ENCODE results near the gene TP53I11. TPM values are rescaled to one million over a fixed set of nuclear protein-coding genes. Genes with fewer than 3 reads are reported as not detected.

Gene TP53I11
- total and polyA plus RNA-seq, 2 experiments from 2014 or later: 23.5 to 43.9 TPM

GRCh38 chr11:44934735-44935250 is 15.9 kb downstream of the TP53I11 start:
- H3K4me3 ChIP-seq: no peak overlapping the region
- DNase-seq (ENCODE audit: low spot score) (no peak), ATAC-seq (no peak)
- H3K27me3 ChIP-seq (ENCODE audit: insufficient read depth): no peaks in the 10 kb centered on the region
- H3K9me2 ChIP-seq (ENCODE audit: insufficient read depth): no peaks in the 10 kb centered on the region
- H2AFZ ChIP-seq: no peak overlapping the region
- no peaks in the 10 kb centered on the region for H3K36me3 ChIP-seq (ENCODE audit: insufficient read depth)
- H3K27ac Mint-ChIP-seq: no peak overlapping the region
- no peaks in the 10 kb centered on the region for H3K79me2 ChIP-seq (replicated peaks; ENCODE audit: insufficient read depth)
- H3K9me3 Mint-ChIP-seq: no peaks in the 10 kb centered on the region
- H4K20me1 ChIP-seq (replicated peaks; ENCODE audit: insufficient read depth): no peaks in the 10 kb centered on the region
- peaks cover 14% of the 10 kb centered on the region for H3K4me1 ChIP-seq (ENCODE audit: insufficient read depth)
- H3K4me3 Mint-ChIP-seq: no peak overlapping the region
- peaks cover 9% of the 10 kb centered on the region; the same call in 1 of the 3 replicates for H3K36me3 Mint-ChIP-seq (ENCODE audit: low read depth)
- no peaks in the 10 kb centered on the region for H3F3A ChIP-seq (replicated peaks; ENCODE audit: low read depth)
- H3K4me1 Mint-ChIP-seq: peaks cover 32% of the 10 kb centered on the region
- TF ChIP-seq JUNB (IDR thresholded peaks at IDR 0.05; ENCODE audit: unreplicated experiment) (no peak), EZH2phosphoT487 (IDR thresholded peaks at IDR 0.05; ENCODE audit: unreplicated experiment) (no peak), ZNF114 (CRISPR knock-in tag; IDR thresholded peaks at IDR 0.05) (no peak), NANOG (IDR thresholded peaks at IDR 0.05; ENCODE audit: borderline replicate concordance) (no peak), CREB1 (CRISPR knock-in tag; IDR thresholded peaks at IDR 0.05; ENCODE audit: low read depth) (no peak), EZH2 (IDR thresholded peaks at IDR 0.05; ENCODE audit: low read depth, unreplicated experiment) (no peak), ZNF462 (CRISPR knock-in tag; IDR thresholded peaks at IDR 0.05) (no peak), REST (IDR thresholded peaks at IDR 0.05; ENCODE audit: unreplicated experiment) (no peak), POLR2AphosphoS5 (IDR thresholded peaks at IDR 0.05; ENCODE audit: low read depth) (no peak)
- H3K27ac ChIP-seq (ENCODE audit: low read depth): no peak overlapping the region
- H3K27me3 Mint-ChIP-seq (ENCODE audit: insufficient read depth, low read depth, poor library complexity): peaks cover 23% of the 10 kb centered on the region
- no peak overlapping the region for H3K4me2 ChIP-seq

Measured in GM23338 (cell line).